H1 (cell line): ENCODE measurements around the gene CLCN3. TPM values are rescaled to one million over a fixed set of nuclear protein-coding genes. Genes with fewer than 3 reads are reported as not detected.

Source experiments
- CTCF ChIA-PET: fragments of 300-600 bp; sonication (Branson Sonifier 250); formaldehyde crosslinking; loops from one replicate; lab custom pipeline; 2021; ENCODE audit not compliant: partially characterized antibody; lab: Charles Lee
- POLR2A ChIA-PET: fragments of 300-600 bp; sonication (Branson Sonifier 250); formaldehyde crosslinking; loops from one replicate; lab custom pipeline; 2021; ENCODE audit warnings: inconsistent platforms; ENCODE audit not compliant: partially characterized antibody; lab: Charles Lee
- DNase-seq, 2 experiments: peaks; one replicate each; pipeline versions ENCODE4 v3.0.0 to v3.0.0-alpha.2; 2010 to 2022; ENCODE audit warnings: low spot score in 2 of 2, low read depth in 1 of 2, mixed read lengths in 1 of 2
- FAIRE-seq: peaks from 2 replicates; lab custom pipeline; 2011; peaks lifted over from hg19 to GRCh38; lab: Jason Lieb, UNC
- H2AFZ ChIP-seq: 2 replicates; pipeline ENCODE4 v1.8.1; 2012; ENCODE audit warnings: low read length, inconsistent platforms
- H2AK5ac ChIP-seq: 2 replicates; pipeline ENCODE4 v1.6.1; 2013; ENCODE audit warnings: low read depth, low read length
- H2BK120ac ChIP-seq: replicated peaks from 2 replicates; pipeline ENCODE3; 2013; ENCODE audit warnings: low read depth, low read length, inconsistent platforms
- H2BK12ac ChIP-seq: 2 replicates; pipeline ENCODE4 v1.6.1; 2013; ENCODE audit warnings: low read depth, low read length
- H2BK15ac ChIP-seq: 2 replicates; pipeline ENCODE4 v1.6.1; 2013; ENCODE audit warnings: low read length
- H2BK20ac ChIP-seq: 2 replicates; pipeline ENCODE4 v1.6.1; 2013; ENCODE audit warnings: low read length
- H2BK5ac ChIP-seq: 2 replicates; pipeline ENCODE4 v1.6.1; 2013; ENCODE audit warnings: low read depth, low read length
- H3K14ac ChIP-seq: 2 replicates; pipeline ENCODE4 v1.6.1; 2013; ENCODE audit warnings: inconsistent platforms; ENCODE audit not compliant: insufficient read length
- H3K18ac ChIP-seq: 2 replicates; pipeline ENCODE4 v1.6.1; 2013; ENCODE audit warnings: low read length; ENCODE audit errors: extremely low read depth
- H3K23ac ChIP-seq: 2 replicates; pipeline ENCODE4 v1.6.1; 2013; ENCODE audit warnings: inconsistent platforms; ENCODE audit not compliant: insufficient read length
- H3K23me2 ChIP-seq: 2 replicates; pipeline ENCODE4 v1.6.1; 2013; ENCODE audit warnings: low read depth, low read length
- H3K27ac ChIP-seq: 2 replicates; pipeline ENCODE4 v1.6.1; 2011; ENCODE audit warnings: low read depth, low read length, inconsistent platforms
- H3K27me3 ChIP-seq, 4 experiments: replicated peaks in 1 of 4; 1 replicate in 1 of 4; 2 replicates in 3 of 4; pipeline versions ENCODE4 v1.6.1 to v1.8.1; 2011 to 2013; ENCODE audit warnings: low read length in 3 of 4, mild to moderate bottlenecking in 3 of 4, inconsistent platforms in 2 of 4, mixed read lengths in 2 of 4, moderate library complexity in 1 of 4; ENCODE audit not compliant: control insufficient read depth in 3 of 4, insufficient read depth in 3 of 4; ENCODE audit errors: extremely low read depth in 1 of 4
- H3K36me3 ChIP-seq, 4 experiments: 2 replicates each; pipeline versions ENCODE4 v1.6.1 to v1.8.1; 2011 to 2013; ENCODE audit warnings: mild to moderate bottlenecking in 4 of 4, low read length in 3 of 4, moderate library complexity in 2 of 4, control low read depth in 1 of 4, inconsistent platforms in 1 of 4; ENCODE audit not compliant: insufficient read depth in 4 of 4, control insufficient read depth in 2 of 4
- H3K4ac ChIP-seq: replicated peaks from 2 replicates; pipeline ENCODE3; 2013; ENCODE audit warnings: low read length, low read depth, mixed read lengths, inconsistent platforms; ENCODE audit not compliant: insufficient read length
- H3K4me1 ChIP-seq, 4 experiments: replicated peaks in 1 of 4; 1 replicate in 1 of 4; 2 replicates in 3 of 4; pipeline versions ENCODE4 v1.6.1 to v1.8.1; 2011 to 2013; ENCODE audit warnings: low read length in 3 of 4, inconsistent platforms in 2 of 4, mixed read lengths in 1 of 4; ENCODE audit not compliant: insufficient read depth in 4 of 4, control insufficient read depth in 3 of 4
- H3K4me2 ChIP-seq, 2 experiments: 2 replicates each; pipeline versions ENCODE4 v1.6.1 to v1.8.1; 2011 to 2013; ENCODE audit warnings: low read depth in 2 of 2, low read length in 2 of 2, control low read depth in 1 of 2, inconsistent platforms in 1 of 2, mild to moderate bottlenecking in 1 of 2; ENCODE audit not compliant: insufficient read depth in 1 of 2
- H3K4me3 ChIP-seq, 4 experiments: fragments of 200-600, 300-600 bp in 1 of 4; sonication (generic), shearing (Covaris generic), sonication (Bioruptor Twin) in 1 of 4; 2 replicates each; pipeline versions ENCODE4 v1.5.1 to v1.8.1; 2011 to 2016; ENCODE audit warnings: low read length in 4 of 4, low read depth in 3 of 4, control low read depth in 2 of 4, inconsistent platforms in 2 of 4, mild to moderate bottlenecking in 2 of 4, mixed read lengths in 1 of 4, moderate library complexity in 1 of 4; ENCODE audit not compliant: insufficient read depth in 2 of 4; ENCODE audit errors: extremely low read depth in 1 of 4
- H3K56ac ChIP-seq: replicated peaks from 2 replicates; pipeline ENCODE3; 2013; ENCODE audit warnings: low read depth, mild to moderate bottlenecking, mixed read lengths, low read length, inconsistent platforms; ENCODE audit not compliant: insufficient read length
- H3K79me1 ChIP-seq: 2 replicates; pipeline ENCODE4 v1.6.1; 2013; ENCODE audit warnings: low read depth, low read length, control low read depth
- H3K79me2 ChIP-seq, 2 experiments: 2 replicates each; pipeline versions ENCODE4 v1.6.1 to v1.8.1; 2012 to 2013; ENCODE audit warnings: low read length in 2 of 2, mild to moderate bottlenecking in 2 of 2, inconsistent platforms in 1 of 2; ENCODE audit not compliant: insufficient read depth in 2 of 2, control insufficient read depth in 1 of 2
- H3K9ac ChIP-seq, 4 experiments: replicated peaks in 1 of 4; 1 replicate in 1 of 4; 2 replicates in 3 of 4; pipeline versions ENCODE4 v1.6.1 to v1.8.1; 2011 to 2013; ENCODE audit warnings: low read depth in 3 of 4, low read length in 3 of 4, control low read depth in 2 of 4, mild to moderate bottlenecking in 2 of 4, moderate library complexity in 2 of 4, inconsistent platforms in 1 of 4; ENCODE audit errors: extremely low read depth in 1 of 4
- H3K9me3 ChIP-seq, 2 experiments: 2 replicates each; pipeline versions ENCODE4 v1.6.1 to v1.8.1; 2012 to 2013; ENCODE audit warnings: mild to moderate bottlenecking in 2 of 2, moderate library complexity in 2 of 2, control low read depth in 1 of 2, inconsistent platforms in 1 of 2, low read depth in 1 of 2, low read length in 1 of 2, mixed read lengths in 1 of 2; ENCODE audit not compliant: insufficient read depth in 2 of 2
- H4K20me1 ChIP-seq, 2 experiments: replicated peaks in 1 of 2; 2 replicates each; pipeline versions ENCODE3 to v1.8.1; 2011 to 2013; ENCODE audit warnings: inconsistent platforms in 2 of 2, low read length in 2 of 2, mild to moderate bottlenecking in 1 of 2; ENCODE audit not compliant: insufficient read depth in 2 of 2, control insufficient read depth in 1 of 2
- H4K5ac ChIP-seq: 2 replicates; pipeline ENCODE4 v1.6.1; 2013; ENCODE audit warnings: low read length, low read depth, mixed read lengths, inconsistent platforms; ENCODE audit not compliant: insufficient read length
- H4K8ac ChIP-seq: 2 replicates; pipeline ENCODE4 v1.8.0; 2013; ENCODE audit warnings: mild to moderate bottlenecking, moderate library complexity, low read length, inconsistent platforms; ENCODE audit not compliant: insufficient read depth; ENCODE audit errors: extremely low read depth
- H4K91ac ChIP-seq: replicated peaks from 2 replicates; pipeline ENCODE3; 2013; ENCODE audit warnings: low read length, mixed read lengths, inconsistent platforms; ENCODE audit not compliant: insufficient read length
- NANOG ChIP-seq: IDR thresholded peaks from 2 replicates; pipeline ENCODE4 v1.6.1; 2011; ENCODE audit warnings: low read length, low read depth, mild to moderate bottlenecking, inconsistent platforms; ENCODE audit not compliant: insufficient read depth, poor library complexity, severe bottlenecking
- YY1 ChIP-seq: IDR thresholded peaks from 2 replicates; pipeline ENCODE4 v1.6.1; 2011; ENCODE audit warnings: low read depth, mild to moderate bottlenecking, low read length
- ZNF274 ChIP-seq: IDR thresholded peaks from 2 replicates; pipeline ENCODE4 v1.7.0; 2012; ENCODE audit warnings: low read length, borderline replicate concordance; ENCODE audit errors: extremely low read depth
- WGBS, 2 experiments: shearing (Covaris generic) in 1 of 2; methylation state at CpG; one replicate each; pipeline versions ENCODE4 v1.1.6 to v1.1.7; 2013 to 2015; ENCODE audit warnings: low lambda C conversion rate in 2 of 2, mixed read lengths in 2 of 2, inconsistent platforms in 1 of 2, low coverage in 1 of 2, missing lambda C conversion rate in 1 of 2; ENCODE audit not compliant: insufficient replicate concordance in 2 of 2, insufficient coverage in 1 of 2, insufficient read length in 1 of 2; ENCODE audit errors: extremely low coverage in 1 of 2, missing lambda C conversion rate in 1 of 2; 5-methylcytosine and 5-hydroxymethylcytosine counted together
- polyA plus RNA-seq, 7 experiments: library from polyadenylated mRNA; depleted of rRNA in 3 of 7; stranded (reverse) in 5 of 7; unstranded in 2 of 7; fragments of >200 nt in 5 of 7; fragments of 200-250 nt in 2 of 7; gene quantifications; 1 replicate in 5 of 7; 2 replicates in 1 of 7; 4 replicates in 1 of 7; pipeline versions ENCODE4 v1.2.1 to v1.2.3, GENCODE V29; 2011 to 2013; ENCODE audit warnings: missing spikeins in 2 of 7, mixed read lengths in 2 of 7
- total RNA-seq: library from RNA; stranded (reverse); fragmentation: NEBNext Ultra II Directional; extraction: Animal tissue kit (Norgen Biotek cat#: 25700); gene quantifications from 2 replicates; pipeline ENCODE4 v1.2.1, GENCODE V29; 2021

CLCN3 gene
- total and polyA plus RNA-seq, 2 of the 8 experiments (the other 6 are each of a cell fraction or from before 2014, with no cell fraction given): 8.8 to 32.8 TPM

- no peak overlapping the region for H4K8ac ChIP-seq
These were observed 38.2 kb upstream of the CLCN3 start for GRCh38 chr4:169582203-169582602.

More at GRCh38 chr4:169582203-169582602, 38.2 kb upstream of the CLCN3 start:
- H2BK5ac ChIP-seq: no peak overlapping the region
- H3K36me3 ChIP-seq: peaks cover 0 to 6% (median 2%) of the 10 kb centered on the region in 4 experiments; a peak in 3 of 8 replicates
- no peak overlapping the region for H2AK5ac ChIP-seq
- H2BK12ac ChIP-seq: no peak overlapping the region
- H3K9me3 ChIP-seq: no peaks in the 10 kb centered on the region
- no peak overlapping the region for H3K27ac ChIP-seq
- H3K79me1 ChIP-seq: no peaks in the 10 kb centered on the region
- no peak overlapping the region for H4K5ac ChIP-seq
- CTCF ChIA-PET: interaction anchor here (1.2 kb wide), 1 partner anchor 16 kb away, joined by 3 read pairs; no protein-coding TSS in a partner anchor
- H2BK20ac ChIP-seq: no peak overlapping the region
- no peak overlapping the region for H2BK120ac ChIP-seq
- H3K27me3 ChIP-seq: no peaks in the 10 kb centered on the region
- 90% methylated on average over 2 of the region's 2 CpGs; no CpG with 5 or more reads in 1 of the 2 experiments for WGBS, 2 experiments
- H3K79me2 ChIP-seq: no peaks in the 10 kb centered on the region
- no peak overlapping the region for H3K4ac ChIP-seq
- no peak for TF ChIP-seq ZNF274
- TF ChIP-seq YY1: no peak
- no peak for TF ChIP-seq NANOG
- no peak for DNase-seq
- H3K4me2 ChIP-seq: no peak overlapping the region
- no peaks in the 10 kb centered on the region for H3K4me1 ChIP-seq
- H3K23ac ChIP-seq: no peak overlapping the region
- H3K23me2 ChIP-seq: no peaks in the 10 kb centered on the region
- H3K9ac ChIP-seq: no peak overlapping the region
- H4K91ac ChIP-seq: no peak overlapping the region
- POLR2A ChIA-PET: no interaction called here
- H2AFZ ChIP-seq: no peak overlapping the region
- no peaks in the 10 kb centered on the region for H4K20me1 ChIP-seq
- H3K14ac ChIP-seq: no peak overlapping the region
- H2BK15ac ChIP-seq: no peak overlapping the region
- no peak overlapping the region for H3K4me3 ChIP-seq
- H3K56ac ChIP-seq: no peak overlapping the region
- no peak overlapping the region for H3K18ac ChIP-seq
- FAIRE-seq: peak; percentile 69
